ENCODE data around the gene XYLB.
A peak's percentile ranks its signal among the peaks of the same experiment; 100 is the strongest.
"Not testable (repeated sequence)": the region's sequence is repeated elsewhere in the genome, so short reads cannot be mapped to it uniquely, and the experiment has no call there.

The XYLB gene

DNA sequence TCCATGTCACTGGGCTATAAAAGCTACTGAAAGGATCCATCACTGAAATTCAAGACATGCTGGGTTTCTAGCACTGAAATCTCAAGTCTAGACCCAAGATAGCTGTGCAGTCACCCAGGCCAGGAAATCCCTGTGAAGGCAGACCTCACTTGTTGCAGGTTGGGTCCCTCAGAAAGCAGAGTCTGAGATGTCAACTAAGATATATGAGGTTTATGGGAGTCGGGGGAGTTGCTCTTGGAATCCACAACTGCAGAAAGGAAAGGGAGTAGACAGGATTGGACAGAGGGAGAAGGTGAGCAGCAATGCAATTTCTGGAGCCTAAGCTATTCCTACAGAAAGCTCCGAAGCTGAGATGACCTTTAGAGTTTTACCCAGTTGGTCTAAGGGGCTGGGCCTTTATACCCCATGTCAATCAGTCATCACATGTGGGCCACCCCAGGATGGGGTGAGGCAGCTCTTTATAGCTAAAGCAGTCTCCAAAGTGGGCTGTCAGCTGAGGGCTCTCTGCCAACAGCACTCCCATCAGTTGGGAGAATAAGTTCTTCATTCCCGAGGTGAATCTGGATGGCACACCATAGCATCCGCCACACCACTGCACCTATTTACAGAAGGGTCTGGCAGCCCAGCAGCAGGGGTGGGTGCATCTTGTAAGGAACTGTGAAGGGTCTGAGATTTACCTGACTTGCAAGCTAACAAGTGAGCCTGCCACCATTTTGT, 54.8 kb downstream of the XYLB start:
- no peak for DNase-seq

DNA sequence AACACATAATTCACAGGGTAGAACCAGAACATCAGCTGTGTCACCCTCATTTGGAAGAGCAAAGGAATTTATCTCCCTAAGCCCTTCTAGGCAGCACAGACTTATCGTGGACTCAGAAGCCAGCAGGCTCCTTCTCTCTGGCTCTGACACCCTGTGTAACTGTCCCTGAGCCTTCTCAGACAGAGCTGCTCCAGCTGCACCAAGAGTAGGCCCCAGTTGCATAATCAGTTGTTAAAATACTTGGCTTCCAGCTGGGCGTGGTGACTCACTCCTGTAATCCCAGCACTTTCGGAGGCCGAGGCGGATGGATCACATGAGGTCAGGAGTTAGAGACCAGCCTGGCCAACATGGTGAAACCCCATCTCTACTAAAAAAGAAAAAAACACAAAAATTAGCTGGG, 57.7 kb downstream of the XYLB start:
- DNase-seq: no peak

DNA sequence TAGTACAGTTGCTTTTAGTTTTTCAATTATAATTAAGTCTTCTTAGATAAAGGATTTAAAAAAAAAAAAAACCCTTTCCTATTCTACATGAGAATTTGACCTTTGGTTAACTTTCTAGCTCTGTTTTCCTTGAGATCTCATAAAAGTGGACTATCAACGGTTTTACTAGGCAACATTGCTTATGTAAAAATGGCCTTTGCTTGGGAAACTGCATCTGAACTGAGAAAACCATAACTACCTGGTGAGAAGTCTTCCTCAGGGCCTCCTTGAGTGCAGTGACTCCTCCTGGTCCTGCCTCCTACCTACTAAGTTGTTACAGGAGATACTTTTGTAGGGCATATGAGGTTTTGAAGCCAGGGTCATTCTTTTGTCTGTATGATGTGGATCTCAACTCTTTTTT, 65.0 kb downstream of the XYLB start:
- DNase-seq: no peak

DNA sequence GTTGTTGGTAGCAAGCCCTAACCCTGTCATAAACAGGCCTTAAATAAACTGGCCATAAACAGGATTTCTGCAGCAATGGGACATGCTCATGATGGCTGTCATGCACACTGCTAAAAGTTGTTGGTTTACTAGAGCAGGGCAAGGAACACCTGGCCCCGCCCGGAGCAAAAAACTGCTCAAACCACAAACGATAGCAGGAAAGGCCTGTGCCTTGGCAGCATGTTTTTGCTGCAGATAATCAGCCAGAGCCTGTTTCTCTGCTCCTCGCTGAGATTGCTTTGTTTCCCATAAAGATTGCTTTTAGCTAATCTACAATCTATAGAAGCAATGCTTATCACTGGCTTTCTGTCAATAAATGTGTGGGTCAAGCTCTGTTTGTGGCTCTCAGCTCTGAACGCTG, 74.2 kb downstream of the XYLB start:
- not testable (repeated sequence) for DNase-seq

DNA sequence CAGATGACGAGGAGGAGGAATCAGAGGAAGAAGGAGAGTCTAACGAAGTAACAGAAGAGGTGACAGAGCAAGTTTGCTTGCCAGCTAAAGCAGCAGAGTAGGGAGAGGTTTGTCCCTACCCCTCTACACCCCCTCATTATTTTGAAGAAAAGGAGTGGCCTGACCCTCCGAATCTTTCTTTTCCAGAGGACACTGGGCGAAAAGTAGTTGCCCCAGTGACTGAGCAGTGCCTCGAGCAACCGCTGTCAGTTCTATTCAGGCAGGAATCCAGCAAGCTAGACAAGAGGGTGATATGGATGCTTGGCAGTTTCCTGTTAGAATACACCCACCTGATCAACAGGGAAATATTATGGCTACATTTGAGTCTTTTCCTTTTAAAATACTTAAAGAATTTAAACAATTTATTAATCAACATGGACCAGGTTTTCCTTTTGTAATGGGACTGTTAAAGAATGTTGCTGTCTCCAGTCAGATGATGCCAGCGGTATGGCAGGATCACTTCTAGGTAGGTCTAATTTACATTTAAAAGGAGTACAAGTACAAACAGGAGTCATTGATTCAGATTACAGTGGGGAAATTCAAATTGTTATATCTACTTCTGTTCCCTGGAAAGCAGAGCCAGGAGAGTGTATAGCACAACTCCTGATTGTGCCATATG, 75.2 kb downstream of the XYLB start:
- no peak for DNase-seq

DNA sequence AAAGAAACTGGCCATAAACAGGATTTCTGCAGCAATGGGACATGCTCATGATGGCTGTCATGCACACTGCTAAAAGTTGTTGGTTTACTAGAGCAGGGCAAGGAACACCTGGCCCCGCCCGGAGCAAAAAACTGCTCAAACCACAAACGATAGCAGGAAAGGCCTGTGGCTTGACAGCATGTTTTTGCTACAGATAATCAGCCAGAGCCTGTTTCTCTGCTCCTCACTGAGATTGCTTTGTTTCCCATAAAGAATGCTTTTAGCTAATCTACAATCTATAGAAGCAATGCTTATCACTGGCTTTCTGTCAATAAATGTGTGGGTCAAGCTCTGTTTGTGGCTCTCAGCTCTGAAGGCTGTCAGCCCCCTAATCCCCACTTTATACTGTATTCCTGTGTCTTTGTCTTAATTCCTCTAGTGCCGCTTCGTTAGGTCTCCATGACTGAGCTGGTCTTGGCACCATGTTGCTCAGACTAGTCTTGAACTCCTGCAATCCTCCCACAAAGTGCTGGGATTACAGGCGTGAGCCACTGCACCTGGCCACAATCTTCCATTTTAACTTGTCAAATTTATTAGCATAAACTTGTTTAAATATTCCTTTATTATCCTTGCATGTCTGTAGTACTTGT, 80.3 kb downstream of the XYLB start:
- DNase-seq: not testable (repeated sequence)

DNA sequence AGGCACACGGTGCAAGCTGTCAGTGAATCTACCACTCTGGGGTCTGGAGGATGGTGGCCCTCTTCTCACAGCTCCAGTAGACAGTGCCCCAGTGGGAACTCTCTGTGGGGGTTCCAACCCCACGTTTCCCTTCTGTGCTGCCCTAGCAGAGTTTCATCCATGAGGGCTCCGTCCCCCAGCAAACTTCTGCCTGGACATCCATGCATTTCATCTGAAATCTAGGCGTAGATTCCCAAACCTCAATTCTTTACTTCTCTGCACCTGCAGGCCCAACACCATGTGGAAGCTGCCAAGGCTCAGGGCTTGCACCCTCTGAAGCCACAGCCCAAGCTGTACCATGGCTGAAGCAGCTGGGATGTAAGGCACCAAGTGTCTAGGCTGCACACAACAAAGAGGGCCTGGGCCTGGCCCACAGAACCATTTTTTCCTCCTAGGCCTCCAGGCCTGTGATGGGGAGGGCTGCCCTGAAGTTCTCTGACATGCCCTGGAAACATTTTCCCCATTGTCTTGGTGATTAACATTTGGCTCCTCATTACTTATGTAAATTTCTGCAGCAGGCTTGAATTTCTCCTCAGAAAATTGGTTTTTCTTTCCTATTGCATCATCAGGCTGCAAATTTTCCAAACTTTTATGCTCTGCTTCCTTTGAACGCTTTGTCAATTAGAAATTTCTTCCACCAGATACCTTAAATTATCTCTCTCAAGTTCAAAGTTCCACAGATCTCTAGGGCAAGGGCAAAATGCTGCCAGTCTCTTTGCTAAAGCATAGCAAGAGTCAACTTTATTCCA, 86.5 kb downstream of the XYLB start:
- DNase-seq: not testable (repeated sequence)

DNA sequence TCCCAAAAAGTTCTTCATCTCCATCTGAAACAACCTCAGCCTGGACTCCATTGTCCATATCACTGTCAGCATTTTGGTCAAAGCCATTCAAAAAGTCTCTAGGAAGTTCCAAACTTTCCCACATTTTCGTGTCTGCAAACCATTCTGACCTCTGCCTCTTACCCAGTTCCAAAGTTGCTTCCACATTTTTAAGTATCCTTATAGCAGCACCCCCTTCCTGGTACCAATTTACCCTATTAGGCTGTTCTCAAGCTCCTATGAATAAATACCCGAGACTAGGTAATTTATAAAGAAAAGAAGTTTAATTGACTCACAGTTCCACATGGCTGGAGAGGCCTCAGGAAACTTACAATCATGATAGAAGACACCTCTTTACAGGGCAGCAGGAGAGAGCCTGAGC, 87.1 kb downstream of the XYLB start:
- DNase-seq: not testable (repeated sequence)

DNA sequence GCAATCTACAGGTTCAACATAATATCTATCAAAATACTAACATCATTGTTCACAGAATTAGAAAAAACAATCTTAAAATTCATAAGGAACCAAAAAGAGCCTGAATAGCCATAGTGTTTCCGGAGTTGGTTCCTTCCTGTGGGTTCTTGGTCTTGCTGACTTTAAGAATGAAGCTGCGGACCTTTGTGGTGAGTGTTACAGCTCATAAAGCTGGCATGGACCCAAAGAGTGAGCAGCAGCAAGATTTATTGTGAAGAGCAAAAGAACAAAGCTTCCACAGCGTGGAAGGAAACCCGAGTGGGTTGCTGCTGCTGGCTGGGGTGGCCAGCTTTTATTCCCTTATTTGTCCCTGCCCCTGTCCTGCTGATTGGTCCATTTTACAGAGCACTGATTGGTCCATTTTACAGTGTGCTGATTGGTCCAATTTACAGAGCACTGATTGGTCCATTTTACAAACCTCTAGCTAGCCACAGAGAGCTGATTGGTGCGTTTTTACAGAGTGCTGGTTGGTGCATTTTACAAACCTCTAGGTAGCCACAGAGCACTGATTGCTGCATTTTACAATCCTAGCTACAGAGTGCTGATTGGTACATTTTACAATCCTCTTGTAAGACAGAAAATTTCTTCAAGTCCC, 92.0 kb downstream of the XYLB start:
- DNase-seq: not testable (repeated sequence)

DNA sequence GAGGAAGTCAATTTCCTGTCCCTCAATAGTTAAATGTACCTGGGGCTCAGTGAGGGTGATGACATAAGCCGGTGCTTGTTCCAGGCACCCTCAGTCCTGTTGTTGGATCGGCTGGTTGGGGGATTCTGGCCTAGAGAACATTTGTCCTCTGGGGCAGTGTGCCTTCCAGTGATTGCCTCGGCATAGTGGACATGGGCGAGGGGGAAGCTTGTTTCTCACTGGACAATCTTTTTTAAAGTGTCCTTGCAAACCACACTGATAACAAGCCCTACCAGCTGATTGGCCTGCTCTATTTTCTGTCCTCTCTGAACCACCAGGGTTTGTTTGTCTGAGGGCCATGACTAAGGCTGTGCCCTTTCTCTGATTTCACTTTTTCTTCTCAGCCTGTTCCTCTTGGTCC, 96.6 kb downstream of the XYLB start:
- not testable (repeated sequence) for DNase-seq

DNA sequence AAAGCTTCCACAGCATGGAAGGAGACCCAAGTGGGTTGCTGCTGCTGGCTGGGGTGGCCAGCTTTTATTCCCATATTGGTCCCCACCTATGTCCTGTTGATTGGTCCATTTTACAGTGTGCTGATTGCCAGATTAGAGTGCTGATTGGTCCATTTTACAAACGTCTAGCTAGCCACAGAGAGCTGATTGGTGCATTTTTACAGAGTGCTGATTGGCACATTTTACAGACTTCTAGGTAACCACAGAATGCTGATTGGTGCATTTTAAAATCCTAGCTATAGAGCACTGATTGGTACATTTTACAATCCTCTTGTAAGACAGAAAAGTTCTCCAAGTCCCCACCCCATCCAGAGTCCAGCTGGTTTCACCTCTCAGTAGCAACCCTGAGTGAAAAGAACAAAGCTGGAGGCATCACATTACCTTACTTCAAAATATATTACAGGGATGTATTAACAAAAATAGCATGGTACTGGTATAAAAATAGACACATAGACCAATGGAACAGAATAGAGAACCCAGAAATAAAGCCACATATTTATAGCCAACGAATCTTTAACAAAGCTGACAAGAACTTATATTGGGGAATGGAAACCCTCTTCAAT, 99.6 kb downstream of the XYLB start:
- no peak for DNase-seq

DNA sequence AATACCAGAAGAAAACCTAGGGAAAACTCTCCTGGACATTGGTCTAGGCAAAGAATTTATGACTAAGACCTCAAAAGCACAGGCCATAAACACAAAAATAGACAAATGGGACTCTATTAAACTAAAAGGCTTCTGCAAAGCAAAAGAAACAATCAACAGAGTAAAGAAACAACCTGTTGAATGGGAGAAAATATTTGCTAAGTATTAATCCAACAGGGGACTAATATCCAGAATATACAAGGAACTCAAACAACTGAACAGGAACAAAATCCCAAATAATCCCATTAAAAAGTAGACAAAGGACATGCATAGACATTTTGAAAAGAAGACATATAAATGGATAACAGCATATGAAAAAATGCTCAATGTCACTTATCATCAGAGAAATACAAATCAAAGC, 100.2 kb downstream of the XYLB start:
- DNase-seq: no peak

DNA sequence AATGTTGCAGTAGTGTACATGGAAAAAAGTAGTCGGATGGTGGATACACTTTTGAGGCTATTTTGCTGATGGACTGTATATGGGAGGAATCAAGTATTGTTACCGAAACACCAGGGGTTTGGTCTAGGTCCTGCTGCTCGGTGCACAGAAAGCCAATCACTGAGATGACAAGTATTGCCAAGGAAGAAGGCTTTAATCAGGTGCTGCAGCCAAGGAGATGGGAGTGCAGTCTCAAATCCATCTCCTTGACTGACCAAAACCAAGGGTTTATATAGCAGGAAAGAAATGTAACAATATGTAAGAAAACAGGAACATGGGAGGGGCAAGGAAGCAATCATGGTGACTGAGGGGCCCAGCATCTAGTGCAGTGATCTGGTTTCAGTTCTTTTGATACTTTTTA, 104.3 kb downstream of the XYLB start:
- no peak for DNase-seq

DNA sequence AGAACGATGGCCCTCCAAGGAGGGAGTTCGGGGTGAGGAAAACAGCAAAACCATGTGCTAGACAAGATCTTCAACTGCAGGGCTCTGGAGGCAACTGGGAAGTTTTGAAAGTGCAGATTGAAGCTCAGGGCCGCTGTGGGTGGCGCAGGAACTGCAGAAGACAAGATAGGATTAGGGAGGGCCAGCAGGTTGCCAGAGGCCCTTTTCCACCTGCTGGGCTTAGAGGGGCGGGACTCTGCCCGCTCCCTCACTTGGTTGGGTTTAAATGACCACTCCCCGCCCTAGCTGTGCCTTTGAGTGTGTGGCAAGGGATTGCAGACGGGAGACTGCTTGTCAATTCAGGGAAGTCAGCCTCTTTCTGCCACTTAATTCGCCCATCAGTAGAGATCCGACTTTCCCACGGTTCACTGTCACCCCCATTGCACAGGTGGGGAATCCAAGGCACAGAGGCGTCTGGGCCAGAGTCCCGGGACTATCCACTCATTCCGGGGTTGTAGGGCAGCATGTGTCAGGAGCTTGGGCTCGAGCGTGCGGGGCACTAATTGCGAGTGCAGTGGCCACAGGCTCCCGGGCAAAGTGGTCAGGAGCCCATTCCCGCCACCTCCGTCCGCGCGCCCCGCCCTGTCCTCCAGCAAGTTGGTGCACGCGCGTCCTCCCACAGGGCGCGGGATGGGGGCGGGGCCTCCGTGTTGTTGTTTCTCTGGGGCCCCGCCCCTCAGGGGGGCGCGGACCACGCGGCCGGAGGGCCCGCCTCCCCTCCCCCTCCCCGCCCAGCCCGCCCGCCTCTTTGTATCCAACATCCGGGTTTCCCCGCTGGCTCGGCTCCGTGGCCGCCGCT, 106.7 kb downstream of the XYLB start, which contains the start of gene ACVR2B:
Gene ACVR2B (plus strand): TSS at position 816 of the 838 bp plus-strand sequence. CDS start 433 bp downstream, outside the sequence.
- DNase-seq: peak; percentile 72

DNA sequence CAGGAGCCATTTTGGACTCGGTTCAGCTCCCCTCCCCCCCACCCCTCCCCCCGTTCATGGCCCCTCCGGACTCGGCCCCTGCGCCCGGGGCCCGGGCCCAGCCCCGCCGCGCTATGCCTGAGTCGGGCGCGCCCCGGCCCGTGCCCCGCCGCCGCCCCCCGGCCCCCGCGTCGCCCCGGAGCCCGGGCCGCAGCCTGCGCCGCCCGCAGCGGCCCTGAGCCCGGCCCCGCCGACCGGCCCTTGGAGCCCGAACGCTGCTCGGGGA, 107.3 kb downstream of the XYLB start:
- DNase-seq: no peak

DNA sequence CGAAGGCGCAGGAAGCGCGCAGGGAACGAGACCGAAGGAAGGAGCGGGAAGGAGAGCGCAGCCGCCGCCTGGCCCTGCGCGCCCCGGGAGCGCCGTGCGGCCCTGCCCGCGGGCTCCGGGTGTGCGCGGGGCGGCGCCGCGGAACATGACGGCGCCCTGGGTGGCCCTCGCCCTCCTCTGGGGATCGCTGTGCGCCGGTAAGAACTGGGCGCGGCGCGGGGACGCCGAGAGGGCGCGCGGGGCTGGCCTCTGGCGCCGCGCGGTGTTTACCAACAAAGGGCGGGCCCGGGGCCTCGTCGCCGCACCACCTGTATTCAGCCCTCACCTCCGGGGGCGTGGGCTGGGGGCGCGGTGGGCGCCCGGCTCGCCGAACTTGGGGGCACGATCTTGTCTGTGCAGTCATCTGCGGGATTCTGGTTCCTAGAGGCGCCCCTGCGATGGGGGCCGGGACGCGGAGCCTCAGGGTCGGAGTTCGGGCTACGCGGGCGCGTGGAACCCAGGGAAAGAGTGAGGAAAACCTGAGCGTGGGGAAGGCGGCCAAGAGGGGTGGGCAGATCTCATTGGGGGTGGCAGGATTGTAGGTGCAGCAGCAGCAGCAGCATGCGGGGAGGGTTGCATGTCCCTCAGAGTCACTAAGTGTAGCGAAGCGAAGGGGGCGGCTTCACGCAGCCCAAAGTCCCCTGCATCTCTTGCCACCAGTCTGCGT, 107.7 kb downstream of the XYLB start:
- no peak for DNase-seq

DNA sequence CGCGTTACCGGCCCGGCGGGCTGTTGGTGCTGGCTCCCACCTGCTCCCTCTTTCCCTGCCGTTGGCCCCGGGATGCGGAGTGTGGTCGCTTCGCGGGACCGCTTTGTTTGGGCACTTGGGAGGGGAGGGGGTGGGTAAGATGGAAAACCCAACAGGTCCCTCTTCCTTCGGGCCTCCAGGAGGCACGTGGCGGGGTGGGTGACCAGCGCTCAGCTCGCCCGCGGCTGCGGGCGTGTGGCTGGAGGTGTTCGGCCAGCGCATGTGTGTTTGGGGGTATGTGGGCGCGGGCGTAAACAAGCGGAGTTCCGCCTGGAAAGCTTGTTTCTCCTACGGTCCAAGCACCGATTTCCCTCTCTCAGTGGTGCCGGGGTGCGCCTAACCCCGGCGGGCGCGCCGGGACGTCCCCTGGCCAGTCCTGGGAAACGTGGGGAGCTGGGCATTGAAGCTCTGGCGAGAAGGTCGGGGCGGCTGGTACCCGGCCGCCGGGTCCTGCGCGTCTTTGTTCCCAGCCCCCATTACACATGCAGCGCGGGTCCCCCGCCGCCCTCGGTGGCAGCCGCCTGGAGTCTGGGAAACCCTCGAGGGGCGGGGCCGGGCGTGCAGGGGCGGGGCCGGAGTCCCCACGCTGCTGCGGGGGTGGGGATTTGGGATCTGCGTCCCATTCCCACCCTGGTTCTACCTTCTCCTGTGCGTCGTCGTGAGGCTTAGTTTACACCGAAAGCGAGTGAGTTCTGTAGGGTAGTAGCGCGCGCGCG, 108.5 kb downstream of the XYLB start:
- peak; percentile 75 for DNase-seq

DNA sequence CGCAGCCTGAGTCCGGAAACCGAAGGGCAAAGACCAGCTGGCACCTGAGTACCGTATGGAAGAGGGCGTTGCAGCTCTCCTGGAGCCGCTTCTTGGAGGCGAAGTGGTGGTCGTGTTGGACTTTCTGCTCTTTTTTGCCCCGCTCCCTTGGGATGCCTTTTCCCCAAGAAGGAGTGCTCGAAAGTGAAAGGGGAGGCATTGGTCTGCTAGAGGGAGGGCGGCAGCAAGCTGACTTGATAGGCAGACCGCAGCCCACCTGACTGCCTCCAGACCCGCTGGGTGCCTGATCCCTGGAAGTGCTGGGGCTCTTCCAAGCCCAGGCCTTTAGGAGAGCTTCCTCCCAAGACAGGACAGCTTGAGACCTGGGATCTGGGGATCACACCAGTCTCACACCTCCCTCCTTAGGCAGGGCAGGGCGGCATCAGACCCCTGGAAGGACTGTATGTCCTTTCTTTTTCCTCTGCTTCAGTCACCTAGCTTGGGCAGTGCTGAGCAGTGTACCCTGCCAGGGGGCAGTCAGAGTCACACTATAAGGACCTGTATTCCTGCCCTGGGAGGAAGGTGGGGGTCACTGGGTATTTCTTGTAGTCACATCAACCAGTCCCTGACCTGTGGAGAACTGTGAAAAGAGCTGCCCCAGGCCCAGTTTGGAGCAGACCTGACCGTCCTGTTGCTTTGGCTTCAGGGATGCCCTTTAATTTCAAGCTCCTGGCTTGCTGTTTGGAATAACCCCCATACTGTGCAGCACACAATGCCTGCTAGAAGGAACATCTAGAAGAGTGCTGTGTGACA, 109.2 kb downstream of the XYLB start:
- no peak for DNase-seq

Measured in NCI-H1105 (cell line).